Endometrium (tissue), 2 donors: Measurements from ENCODE around the gene ALDH4A1.
"Not testable (repeated sequence)": the region's sequence is repeated elsewhere in the genome, so short reads cannot be mapped to it uniquely, and the experiment has no call there.

Experiments
- FAIRE-seq: peaks from 2 replicates; lab custom pipeline; 2012; peaks lifted over from hg19 to GRCh38; lab: Jason Lieb, UNC
- donor health status: control.
- donor health status: control.

ALDH4A1 gene

DNA sequence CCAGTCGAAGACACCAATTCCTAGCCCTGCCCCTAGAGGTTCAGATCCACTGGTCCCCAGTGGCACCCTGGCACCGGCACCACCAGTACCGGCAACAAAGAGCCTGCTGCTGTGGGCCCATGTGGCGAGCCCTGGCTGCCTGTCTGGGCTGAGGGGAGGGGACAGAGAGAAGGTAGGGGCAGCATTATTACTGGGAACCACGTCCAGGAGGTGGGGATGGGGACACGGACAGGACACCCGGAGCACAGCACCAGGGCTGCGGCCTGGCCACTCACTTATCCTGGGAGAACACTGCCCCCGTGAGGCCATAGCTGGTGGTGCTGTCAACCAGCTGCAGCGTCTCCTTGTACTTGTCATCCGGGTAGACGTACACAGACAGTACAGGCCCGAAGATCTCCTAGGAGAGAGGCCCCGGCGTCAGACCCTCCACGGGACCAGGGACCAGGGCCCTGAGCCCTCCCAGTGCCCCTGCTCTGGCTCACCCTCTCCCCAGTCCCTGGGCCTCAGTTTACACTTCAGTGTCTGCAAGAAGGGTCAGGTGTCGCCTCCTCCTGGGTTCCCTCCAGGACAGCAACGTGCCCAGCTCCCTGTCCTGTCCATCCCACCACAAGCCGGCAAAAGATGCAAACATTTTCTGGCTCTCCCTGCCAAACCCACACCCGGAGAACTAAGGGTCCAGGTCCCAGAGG, 27.1 kb downstream of the ALDH4A1 start:
- FAIRE-seq = no peak

DNA sequence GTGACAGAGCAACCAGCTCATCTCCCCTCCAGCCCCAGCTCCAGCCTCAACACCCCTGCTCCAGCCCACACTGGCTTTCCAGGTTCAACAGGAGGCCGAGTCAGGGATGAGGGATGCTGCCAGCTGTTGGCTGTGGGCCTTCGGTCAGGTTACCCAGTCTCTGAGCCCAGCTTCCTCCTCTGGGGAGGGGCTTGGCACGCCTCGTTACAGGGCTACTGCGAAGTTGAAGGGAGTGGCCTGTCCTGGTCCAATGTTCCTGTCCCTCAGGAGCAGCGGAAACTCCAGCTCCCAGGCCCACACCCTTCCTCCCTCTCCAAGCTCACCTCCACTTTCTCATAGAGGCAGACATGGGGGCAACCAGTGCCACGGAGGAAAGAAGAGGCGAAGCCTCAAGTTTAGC, 27.8 kb downstream of the ALDH4A1 start:
- no peak for FAIRE-seq

DNA sequence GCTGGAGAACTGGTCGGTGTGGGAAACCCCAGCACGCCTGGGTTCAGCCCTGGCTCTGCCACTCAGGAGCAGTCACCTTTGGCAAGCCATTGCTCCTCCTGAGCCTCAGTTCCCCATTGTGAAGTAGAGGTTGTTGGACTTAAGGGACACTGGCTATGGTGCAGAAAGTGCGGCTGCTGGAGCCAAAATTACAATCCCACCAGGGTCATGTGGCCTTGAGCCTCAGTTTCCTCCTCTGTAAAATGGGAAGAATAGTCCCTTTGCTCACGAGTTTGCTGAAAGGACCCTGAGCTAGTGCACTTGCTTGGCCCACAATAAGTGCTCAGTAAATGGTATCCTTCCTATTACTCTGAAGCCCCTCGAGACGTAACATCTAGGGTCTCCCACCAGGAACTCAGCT, 28.3 kb downstream of the ALDH4A1 start:
- FAIRE-seq = no peak

DNA sequence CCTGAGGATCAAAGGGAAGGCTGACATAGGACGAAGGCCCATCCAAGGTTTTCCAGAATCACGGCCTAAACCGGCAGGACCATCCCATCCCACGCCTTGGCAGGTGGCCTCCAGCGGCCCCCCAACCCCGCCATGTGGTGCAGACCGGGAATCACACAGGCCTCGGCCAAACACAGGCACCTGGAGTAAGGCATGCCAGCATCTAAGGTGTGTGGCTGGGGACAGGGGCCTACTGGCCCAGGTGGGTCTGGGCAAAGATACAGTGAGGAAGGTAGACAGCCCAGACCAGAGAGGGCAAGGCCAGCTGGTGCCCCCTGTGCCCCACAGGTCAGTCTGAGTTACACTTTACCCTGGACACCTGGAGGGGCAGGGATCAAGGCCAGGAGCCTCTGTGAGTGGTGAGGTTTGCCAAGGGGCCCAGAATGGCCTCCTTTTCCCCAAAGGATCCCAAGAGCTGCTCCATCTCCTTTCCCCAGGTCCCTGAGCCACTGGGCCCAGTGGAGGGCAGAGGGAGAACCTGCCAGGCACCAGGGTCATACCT, 30.2 kb downstream of the ALDH4A1 start:
- FAIRE-seq = no peak

DNA sequence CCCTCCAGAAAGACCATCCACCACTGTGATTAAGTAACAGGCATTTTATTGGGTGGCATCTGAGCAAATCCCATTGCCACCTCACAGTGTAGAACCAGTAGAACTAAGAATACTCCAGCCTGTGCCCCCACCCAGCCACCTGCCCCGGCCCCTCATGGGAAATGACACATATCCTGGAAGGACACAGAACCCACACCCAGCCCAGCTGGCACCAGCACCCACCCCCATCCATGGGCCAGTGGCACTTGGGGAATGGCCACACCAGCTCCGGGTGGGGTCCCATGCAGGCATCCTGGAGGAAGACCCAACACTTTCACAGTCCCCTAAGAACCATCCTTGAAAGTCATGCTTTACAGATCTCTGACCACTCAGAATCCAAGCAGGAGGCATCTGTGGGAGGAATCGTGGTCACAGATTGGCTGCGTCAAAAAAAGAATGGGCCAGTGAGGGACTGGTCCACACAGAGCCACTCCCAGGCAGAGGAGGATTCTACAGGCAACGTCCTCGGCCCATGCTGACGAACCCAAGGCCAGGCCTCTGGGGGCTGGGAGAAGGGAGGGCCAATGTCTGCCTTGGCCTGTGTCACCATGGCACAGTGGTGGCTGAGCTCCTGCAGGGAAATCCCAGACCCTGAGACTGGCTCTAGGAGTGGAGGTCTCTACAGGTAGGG, 30.8 kb downstream of the ALDH4A1 start:
- no peak for FAIRE-seq

DNA sequence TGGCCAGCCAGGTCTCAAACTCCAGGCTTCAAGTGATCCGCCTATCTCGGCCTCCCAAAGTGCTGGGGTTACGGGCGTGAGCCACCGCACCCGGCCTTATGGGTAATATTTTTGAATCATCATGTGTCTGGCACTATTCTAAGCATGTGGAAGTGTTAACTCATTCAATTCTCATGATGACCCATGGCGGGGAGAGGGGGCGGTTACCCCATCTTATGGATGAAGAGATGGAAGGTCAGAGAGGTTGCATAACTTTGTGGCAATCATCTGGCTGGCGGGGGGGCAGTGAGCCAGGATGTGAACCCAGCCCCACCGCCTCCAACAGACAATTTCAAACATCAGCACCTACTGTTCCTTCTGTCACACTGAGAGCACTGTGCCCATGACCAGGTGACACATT, 31.4 kb downstream of the ALDH4A1 start:
- no peak for FAIRE-seq

DNA sequence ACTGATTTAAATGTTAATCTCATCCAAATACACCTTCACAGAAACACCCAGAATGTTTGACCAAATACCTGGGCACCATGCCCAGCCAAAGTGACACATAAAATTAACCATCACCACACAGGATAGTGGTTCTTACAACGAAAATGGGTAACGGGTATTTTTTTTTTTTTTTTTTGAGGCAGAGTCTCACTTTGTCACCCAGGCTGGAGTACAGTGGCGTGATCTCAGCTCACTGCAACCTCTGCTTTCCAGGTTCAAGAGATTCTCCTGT, 31.8 kb downstream of the ALDH4A1 start:
- not testable (repeated sequence) for FAIRE-seq

DNA sequence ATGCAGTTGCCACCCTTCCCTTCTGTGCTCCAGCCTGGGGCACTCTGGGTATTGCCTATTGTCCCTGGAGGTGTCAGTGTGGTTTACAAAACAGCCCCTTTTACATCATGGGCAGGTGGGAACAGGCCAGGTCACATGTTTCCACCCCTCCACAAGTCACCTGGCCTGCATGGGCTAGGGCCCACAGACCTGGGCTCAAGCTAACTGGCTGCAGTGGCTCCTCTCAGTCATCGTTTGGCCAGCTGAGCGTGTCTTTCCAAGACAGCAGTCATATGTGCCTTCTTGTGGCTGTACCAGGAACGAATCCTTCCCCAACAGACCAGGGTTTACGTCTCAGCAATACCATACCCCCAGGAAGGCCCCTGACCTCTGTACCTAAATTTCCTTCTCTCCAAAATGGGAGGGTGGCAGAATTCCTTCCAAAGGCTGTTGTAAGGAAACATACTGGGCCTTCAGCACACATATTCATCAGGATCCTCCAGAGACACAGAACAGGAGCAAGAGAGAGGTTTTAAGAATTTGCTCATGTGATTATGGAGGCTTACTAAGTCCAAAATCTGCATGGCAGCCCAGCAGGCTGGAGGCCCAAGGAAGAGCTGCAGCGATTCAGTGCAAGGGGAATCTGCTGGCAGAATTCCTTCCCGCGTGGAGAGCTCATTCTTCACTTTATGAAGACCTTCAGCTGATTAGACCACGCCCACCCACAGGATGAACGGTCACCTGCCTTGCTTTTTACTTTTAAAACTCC, 32.3 kb downstream of the ALDH4A1 start:
- FAIRE-seq = no peak

DNA sequence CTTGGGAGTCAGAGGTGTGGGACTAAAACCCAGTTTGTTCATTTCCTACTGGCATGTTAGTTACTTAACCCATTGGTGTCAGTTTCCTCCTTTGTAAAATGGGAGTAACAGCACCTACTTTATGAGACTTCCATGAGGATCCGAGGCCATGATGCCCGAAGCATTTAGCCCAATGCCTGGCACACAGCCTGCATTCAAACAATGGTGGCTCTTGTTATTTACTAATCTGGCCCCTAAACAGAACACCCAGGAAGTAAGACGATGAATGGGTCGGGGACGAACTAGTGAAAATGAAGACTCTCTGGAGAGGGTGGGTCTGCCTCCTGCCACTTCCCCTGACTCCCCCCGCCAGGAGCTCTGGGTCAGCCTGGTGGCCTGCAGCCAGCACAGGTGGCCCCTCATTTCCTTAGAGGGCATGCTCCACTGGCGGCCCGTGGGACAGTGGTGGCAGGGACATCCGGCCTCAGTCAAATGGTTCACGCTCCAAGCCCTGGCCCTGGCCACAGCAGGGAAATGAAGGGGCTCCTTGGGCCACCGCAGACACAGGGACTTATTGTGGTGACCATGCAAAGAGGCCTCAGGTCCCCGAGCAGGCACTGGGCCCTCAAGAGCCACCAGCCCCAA, 33.4 kb downstream of the ALDH4A1 start:
- no peak for FAIRE-seq

DNA sequence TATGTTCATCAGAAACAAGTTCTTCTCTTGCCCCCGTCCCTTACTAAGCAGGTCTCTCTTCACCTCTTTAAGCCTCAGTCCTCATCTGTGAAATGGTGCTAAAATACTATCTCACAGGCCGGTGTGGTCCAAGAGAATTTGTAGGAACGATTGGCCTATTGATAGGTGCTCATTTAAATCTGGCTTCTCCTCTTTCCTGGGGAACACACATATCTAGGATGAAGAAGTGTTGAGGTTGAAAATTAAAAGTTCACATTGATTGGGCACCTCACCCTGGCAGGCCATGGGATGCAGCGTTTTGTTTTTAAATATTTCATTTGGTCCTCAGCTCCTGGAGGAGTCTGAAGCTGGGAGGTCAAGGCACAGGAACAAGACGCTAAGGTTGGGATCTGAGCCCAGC, 34.0 kb downstream of the ALDH4A1 start:
- no peak for FAIRE-seq

DNA sequence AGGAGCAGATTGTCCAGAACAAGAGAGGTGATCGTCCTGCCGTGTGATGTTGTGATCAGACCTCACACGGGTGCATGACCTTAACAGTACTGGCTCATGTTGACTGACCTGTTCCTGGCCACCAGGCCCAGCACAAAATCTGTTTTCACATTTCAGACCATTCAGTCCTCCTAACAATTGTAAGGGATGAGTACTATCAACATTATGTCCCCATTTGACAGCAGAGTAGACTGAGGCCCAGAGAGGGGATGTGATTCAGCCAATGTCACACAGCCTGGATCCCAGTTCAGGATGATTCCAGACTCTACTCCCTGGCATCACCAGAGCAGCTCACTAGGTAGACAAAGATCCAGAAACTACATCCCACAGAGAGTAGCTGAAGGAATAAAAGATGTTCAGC, 35.5 kb downstream of the ALDH4A1 start:
- FAIRE-seq = no peak

DNA sequence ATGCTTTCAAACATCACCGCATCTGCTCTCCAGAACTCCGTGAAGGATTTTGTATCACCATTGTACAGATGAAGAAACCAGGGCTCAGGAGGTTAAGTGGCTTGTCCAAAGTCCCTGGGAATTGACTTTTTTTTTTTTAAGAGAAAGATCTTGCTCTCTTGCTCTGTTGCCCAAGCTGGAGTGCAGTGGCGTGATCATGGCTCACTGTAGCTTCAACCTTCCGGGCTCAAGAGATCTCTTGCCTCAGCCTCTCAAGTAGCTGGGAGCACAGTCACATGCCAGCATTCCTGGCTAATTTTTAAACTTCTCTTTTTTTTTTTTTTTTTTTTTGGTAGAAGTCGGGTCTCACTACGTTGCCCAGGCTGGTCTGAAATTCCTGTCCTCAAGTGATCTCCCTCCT, 36.0 kb downstream of the ALDH4A1 start:
- FAIRE-seq = no peak

DNA sequence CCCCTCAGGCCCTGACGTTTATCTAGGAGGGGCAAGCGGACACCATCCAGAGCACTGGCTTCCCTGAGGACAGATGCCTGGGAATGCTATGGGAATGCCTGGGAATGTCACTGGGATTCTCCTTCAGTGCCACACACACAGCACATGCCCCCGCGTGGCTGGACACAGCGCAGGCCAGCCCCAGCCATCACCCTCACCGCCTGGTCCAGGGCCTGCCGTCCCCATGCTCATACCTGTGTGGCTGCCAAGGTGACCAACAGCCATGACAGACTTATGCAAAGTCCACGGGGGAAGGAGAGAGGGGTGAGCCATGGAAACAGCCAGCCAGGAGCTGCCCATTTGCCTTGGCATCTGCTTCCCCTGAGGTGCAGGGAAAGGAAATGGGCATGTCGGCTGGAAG, 37.2 kb downstream of the ALDH4A1 start:
- no peak for FAIRE-seq

DNA sequence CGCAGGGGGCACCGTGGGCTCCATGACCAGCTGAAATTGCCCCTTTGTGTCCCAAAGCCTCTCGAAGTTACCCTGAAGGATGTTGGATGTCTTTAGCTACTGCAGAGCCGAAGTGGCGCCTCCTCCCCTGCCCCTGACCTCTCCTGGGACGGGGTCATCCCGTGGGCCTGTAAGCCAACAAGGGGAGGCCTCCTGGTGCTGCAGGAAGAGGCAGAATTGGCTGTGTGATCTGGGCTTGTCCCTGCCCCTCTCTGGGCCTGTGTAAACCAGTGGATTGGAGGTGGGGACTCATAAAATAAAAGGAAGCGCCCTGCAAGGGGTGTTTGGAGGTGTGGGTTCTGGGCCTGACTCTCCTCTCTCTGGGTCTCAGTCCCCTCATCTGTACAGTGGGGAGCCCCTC, 40.8 kb downstream of the ALDH4A1 start:
- FAIRE-seq = no peak

DNA sequence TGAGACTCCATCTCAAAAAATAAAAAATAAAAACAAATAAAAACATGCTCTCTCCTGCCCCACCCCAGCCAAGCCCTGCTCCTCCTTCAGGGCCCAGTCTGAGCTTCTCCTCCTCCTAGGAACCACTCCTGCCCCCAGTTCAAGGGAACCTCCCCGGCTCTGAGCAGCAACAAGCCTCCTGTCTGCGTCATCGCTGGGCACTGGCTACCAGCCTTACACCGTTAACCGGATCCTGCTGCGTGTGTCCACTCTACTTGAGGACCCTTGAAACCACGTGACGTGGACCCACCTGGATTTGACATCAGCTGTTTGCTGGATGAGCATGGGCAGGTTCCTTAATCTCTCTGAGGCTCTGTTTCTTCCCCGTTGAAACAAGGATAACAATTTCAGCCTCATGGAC, 41.3 kb downstream of the ALDH4A1 start:
- FAIRE-seq = no peak

DNA sequence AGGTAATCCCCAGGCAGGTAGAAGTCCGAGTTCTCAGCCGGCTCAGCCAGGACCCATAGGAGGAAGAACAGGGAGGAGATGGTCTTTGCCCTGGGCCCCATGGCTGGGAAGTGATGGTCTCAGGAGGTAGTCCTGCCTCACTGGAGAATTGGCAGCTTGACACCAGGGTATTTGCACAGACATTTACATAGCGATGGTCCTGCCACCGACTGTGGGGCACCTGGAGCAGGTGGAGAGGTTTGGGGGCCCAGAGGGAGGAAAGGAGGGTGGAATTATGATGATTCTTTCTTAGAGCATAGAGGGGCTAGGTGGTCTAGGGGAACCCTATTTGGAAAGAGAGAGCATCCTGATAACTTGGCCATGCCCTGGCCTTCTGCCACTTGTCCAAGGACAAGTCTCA, 42.8 kb downstream of the ALDH4A1 start, which contains the start of gene TAS1R2:
Gene TAS1R2, minus strand, starts transcription at position 101 of the 400 bp plus-strand sequence. Its CDS starts 0 bp downstream, at position 101.
- no peak for FAIRE-seq

DNA sequence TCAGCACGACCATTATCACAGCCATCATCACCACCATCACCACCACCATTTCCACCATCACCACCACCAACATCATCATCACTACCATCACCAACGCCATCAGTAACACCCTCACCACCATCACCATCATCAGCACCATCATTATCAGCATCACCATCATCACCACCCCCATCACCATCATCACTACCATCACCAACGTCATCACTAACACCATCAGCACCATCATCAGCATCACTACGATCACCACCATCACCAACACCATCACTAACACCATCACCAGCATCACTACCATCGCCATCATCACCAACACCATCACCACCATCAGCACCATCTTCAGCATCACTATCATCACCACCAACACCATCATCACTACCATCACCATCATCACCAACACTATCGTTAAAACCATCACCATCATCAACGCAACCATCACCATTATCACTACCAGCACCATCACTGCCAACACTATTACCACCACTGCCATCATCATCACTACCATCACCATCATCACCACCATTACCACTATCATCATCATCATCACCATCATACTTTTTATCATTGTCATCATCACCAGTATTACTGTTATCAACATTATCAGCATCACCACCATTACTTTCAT, 44.2 kb downstream of the ALDH4A1 start:
- FAIRE-seq = no peak

DNA sequence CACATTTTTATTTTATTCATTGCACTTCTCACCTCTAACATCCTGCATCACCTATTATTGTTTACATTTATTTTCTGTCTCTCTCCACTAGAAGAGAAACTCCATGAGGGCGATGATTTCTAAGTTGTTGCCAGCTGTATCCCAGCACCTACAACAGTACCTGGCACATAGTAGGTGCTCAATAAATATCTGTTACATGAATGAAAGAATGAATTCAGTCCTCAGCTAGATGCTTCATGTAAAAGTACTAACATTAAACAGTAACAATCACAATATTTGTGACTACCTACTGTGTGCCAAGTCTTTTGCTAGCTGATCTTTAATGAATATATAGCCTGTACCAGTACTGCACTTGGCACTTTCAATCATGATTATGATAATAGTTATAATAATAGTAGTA, 45.9 kb downstream of the ALDH4A1 start:
- no peak for FAIRE-seq

DNA sequence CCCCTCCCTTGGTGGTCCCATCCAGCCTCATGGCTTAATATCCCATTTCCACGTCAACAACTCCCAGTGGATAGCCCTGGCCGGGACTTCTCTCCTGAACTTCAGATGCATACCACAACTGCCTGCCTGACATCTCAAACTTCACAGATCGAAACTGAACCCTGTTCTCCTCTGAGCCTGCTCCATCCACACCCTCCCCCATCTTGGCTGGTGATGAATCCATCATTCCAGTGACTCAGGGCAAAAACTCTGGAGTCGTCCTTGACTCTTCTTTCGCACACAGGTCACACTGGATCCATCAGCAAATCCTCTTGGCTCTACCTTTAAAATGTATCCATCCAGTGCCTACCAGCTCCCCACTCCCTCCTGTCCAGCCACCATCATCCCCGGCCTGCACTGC, 46.8 kb downstream of the ALDH4A1 start:
- no peak for FAIRE-seq

DNA sequence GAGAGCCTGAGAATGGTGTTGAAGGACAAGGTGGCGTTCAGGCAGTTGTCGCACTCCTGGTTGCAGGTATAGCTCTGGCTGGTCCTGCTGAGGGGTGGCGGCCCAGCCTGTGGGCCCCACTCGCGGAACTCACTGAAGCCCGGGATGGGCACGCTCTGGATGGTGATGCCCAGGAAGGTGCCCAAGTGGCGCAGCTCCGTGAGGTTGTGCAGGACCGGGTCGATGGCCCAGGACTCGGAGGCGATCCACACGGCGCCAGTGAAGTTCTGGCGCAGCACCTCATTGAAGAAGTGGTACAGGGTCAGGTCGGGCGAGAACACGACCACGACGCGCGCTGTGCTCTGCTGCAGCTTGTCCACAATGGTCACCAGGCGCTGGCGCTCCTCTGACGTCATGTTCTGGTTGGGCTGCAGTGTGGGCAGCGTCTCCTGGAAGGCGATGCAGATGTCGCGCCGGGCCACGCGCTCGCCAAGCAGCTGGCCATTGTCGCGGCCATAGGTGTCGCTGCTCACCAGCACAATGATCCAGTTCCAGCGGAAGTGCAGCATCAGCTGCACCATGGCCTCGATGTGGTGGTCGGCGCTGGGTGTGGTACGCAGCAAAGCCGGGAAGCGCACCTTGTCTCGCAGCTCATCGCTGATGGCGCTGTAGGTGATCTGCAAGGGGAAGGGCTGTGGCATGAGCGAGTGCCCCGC, 47.9 kb downstream of the ALDH4A1 start:
- no peak for FAIRE-seq

DNA sequence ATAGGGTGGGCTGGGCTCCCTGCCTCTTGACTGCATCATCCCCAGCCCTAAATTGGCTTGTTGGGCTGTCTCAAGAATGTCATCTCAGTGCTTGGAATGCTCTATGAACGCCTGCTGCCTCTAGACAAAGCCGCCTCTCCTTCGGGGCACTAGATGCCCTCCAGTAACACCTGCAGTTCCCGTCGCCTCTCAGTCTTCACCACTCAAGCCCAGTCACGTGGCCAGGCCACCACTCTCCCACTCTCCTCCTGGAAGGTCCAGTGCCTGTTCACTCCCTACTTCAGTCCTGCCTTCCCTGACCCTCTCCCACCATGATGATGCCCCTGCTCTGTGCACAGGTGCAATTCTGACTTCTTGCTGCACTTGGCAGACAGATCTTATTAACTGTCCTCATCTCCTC, 49.9 kb downstream of the ALDH4A1 start:
- no peak for FAIRE-seq

DNA sequence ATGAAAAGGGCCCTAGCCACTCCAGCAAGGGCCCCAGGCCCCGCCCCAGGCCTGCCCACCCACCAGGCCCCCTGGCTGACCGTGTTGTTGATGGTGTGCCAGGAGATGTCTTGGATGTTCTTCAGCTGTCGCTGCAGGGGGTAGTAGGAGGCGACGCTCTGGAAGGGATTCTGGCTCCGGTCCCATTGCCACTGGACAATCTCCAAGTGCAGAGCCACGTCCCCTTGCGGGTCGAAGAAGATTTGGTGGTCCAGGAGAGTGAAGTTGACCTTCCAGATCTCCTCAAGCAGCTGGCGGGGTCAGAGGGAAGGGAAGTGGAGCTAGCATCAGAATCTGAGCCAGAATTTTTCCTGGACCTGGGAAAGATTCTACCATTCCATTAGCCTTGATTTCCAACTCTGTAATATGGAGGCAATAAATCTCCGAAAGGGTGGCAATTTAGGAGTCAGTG, 53.1 kb downstream of the ALDH4A1 start:
- no peak for FAIRE-seq
